Stimulated activated CD8-positive, alpha-beta memory T cell treated with anti-CD3 and anti-CD28 coated beads, Interleukin-15, amount 100 ng/mL, for 4 hours (primary cell): ENCODE data around the gene MFSD2B.
"Not testable (repeated sequence)": the region's sequence is repeated elsewhere in the genome, so short reads cannot be mapped to it uniquely, and the experiment has no call there.

Experiments
- DNase-seq, 2 donors: peaks; one replicate each; pipeline ENCODE4 v3.0.0-alpha.2; 2020; ENCODE audit warnings: low read depth in 2 of 2

Gene MFSD2B

GRCh38 chr2:24019729-24020128 lies 9.8 kb downstream of the MFSD2B start:
- DNase-seq: no peak

GRCh38 chr2:24020244-24020643 lies 10.4 kb downstream of the MFSD2B start:
- no peak for DNase-seq

- DNase-seq: no peak
Observed at GRCh38 chr2:24021122-24021998, 11.5 kb downstream of the MFSD2B start.

- no peak for DNase-seq
Observed at GRCh38 chr2:24022324-24022974, 12.6 kb downstream of the MFSD2B start.

- DNase-seq: no peak
Observed at GRCh38 chr2:24022975-24023575, 13.2 kb downstream of the MFSD2B start.

GRCh38 chr2:24024018-24024417 lies 14.1 kb downstream of the MFSD2B start:
- DNase-seq: no peak

- no peak for DNase-seq
Observed at GRCh38 chr2:24024996-24025663, 15.2 kb downstream of the MFSD2B start.

- DNase-seq: no peak
Observed at GRCh38 chr2:24026233-24026632, 16.3 kb downstream of the MFSD2B start.

- DNase-seq: no peak
Observed at GRCh38 chr2:24038786-24039499, 29.1 kb downstream of the MFSD2B start.

GRCh38 chr2:24040511-24040910 lies 30.6 kb downstream of the MFSD2B start:
- DNase-seq: no peak

GRCh38 chr2:24043133-24043532 lies 33.2 kb downstream of the MFSD2B start:
- DNase-seq: not testable (repeated sequence)

GRCh38 chr2:24045511-24046508 lies 35.9 kb downstream of the MFSD2B start:
- DNase-seq: no peak

GRCh38 chr2:24046599-24046929 lies 36.7 kb downstream of the MFSD2B start:
- no peak for DNase-seq

GRCh38 chr2:24046930-24047702 lies 37.2 kb downstream of the MFSD2B start, which contains the start of gene WDCP:
Gene WDCP, minus strand, starts transcription at chr2:24047391. Its CDS starts 7,897 bp downstream, at chr2:24039494.
- DNase-seq: peak; percentile 83 to 94

GRCh38 chr2:24047703-24048033 lies 37.8 kb downstream of the MFSD2B start:
- no peak for DNase-seq

GRCh38 chr2:24048769-24049484 lies 39.0 kb downstream of the MFSD2B start:
- DNase-seq: no peak

- DNase-seq: peak in 1 of 2 donors; percentile 26
Observed at GRCh38 chr2:24049485-24050021, 39.7 kb downstream of the MFSD2B start, which contains the start of gene FKBP1B. Gene FKBP1B, plus strand, starts transcription at chr2:24049741. Its CDS starts 109 bp downstream, at chr2:24049850.
